ENCODE data around the gene MSH6.

The MSH6 gene

GRCh38 chr2:47782671-47783485 is at the start of gene MSH6:
Gene MSH6, plus strand, starts transcription at chr2:47783145. Its CDS starts 89 bp downstream, at chr2:47783234.
- DNase-seq (ENCODE audit: low read depth), result peak; percentile 79

- no peak for DNase-seq (ENCODE audit: low read depth)
Observed at GRCh38 chr2:47735136-47735869, 47.6 kb upstream of the MSH6 start.

- DNase-seq (ENCODE audit: low read depth), result no peak
Observed at GRCh38 chr2:47735912-47736311, 47.0 kb upstream of the MSH6 start.

- DNase-seq (ENCODE audit: low read depth), result no peak
Observed at GRCh38 chr2:47737191-47737975, 45.6 kb upstream of the MSH6 start.

- DNase-seq (ENCODE audit: low read depth), result no peak
Observed at GRCh38 chr2:47738331-47738730, 44.6 kb upstream of the MSH6 start.

- DNase-seq (ENCODE audit: low read depth), result no peak
Observed at GRCh38 chr2:47741101-47741500, 41.8 kb upstream of the MSH6 start.

- DNase-seq (ENCODE audit: low read depth), result no peak
Observed at GRCh38 chr2:47741637-47742036, 41.3 kb upstream of the MSH6 start.

- no peak for DNase-seq (ENCODE audit: low read depth)
Observed at GRCh38 chr2:47744074-47744473, 38.9 kb upstream of the MSH6 start.

- no peak for DNase-seq (ENCODE audit: low read depth)
Observed at GRCh38 chr2:47747878-47748277, 35.1 kb upstream of the MSH6 start.

GRCh38 chr2:47751856-47752414 is 31.0 kb upstream of the MSH6 start:
- no peak for DNase-seq (ENCODE audit: low read depth)

- DNase-seq (ENCODE audit: low read depth), result no peak
Observed at GRCh38 chr2:47767497-47767844, 15.5 kb upstream of the MSH6 start.

- DNase-seq (ENCODE audit: low read depth), result no peak
Observed at GRCh38 chr2:47767880-47768609, 14.9 kb upstream of the MSH6 start.

- DNase-seq (ENCODE audit: low read depth), result no peak
Observed at GRCh38 chr2:47769318-47769717, 13.6 kb upstream of the MSH6 start.

- DNase-seq (ENCODE audit: low read depth), result peak; percentile 62
Observed at GRCh38 chr2:47771211-47771610, 11.7 kb upstream of the MSH6 start.

GRCh38 chr2:47772343-47772742 is 10.6 kb upstream of the MSH6 start:
- no peak for DNase-seq (ENCODE audit: low read depth)

- DNase-seq (ENCODE audit: low read depth), result no peak
Observed at GRCh38 chr2:47774567-47774966, 8.4 kb upstream of the MSH6 start.

GRCh38 chr2:47777277-47777937 is 5.5 kb upstream of the MSH6 start:
- DNase-seq (ENCODE audit: low read depth), result no peak

- no peak for DNase-seq (ENCODE audit: low read depth)
Observed at GRCh38 chr2:47778698-47779425, 4.1 kb upstream of the MSH6 start.

GRCh38 chr2:47779426-47779790 is 3.5 kb upstream of the MSH6 start:
- no peak for DNase-seq (ENCODE audit: low read depth)

- no peak for DNase-seq (ENCODE audit: low read depth)
Observed at GRCh38 chr2:47782381-47782670, 619 bp upstream of the MSH6 start.

Data from GM04504 (cell line).